Measurements from ENCODE around the gene AMBN. TPM values are rescaled to one million over a fixed set of nuclear protein-coding genes. Genes with fewer than 3 reads are reported as not detected.

AMBN gene
- total RNA-seq, 1 donor from 2014 or later: not detected

- Mint-ChIP-seq H3K4me1 (ENCODE audit: unreplicated experiment) (no peaks in the 10 kb centered on the region), H3K27me3 (ENCODE audit: unreplicated experiment) (peaks cover 1% of the 10 kb centered on the region), H3K36me3 (ENCODE audit: low read depth, unreplicated experiment) (no peaks in the 10 kb centered on the region), H3K4me3 (ENCODE audit: unreplicated experiment) (no peak overlapping the region), H3K27ac (ENCODE audit: unreplicated experiment) (no peak overlapping the region), H3K9me3 (ENCODE audit: unreplicated experiment) (no peaks in the 10 kb centered on the region)
- no peak for DNase-seq (ENCODE audit: low spot score)
- TF ChIP-seq, protein P1, sequence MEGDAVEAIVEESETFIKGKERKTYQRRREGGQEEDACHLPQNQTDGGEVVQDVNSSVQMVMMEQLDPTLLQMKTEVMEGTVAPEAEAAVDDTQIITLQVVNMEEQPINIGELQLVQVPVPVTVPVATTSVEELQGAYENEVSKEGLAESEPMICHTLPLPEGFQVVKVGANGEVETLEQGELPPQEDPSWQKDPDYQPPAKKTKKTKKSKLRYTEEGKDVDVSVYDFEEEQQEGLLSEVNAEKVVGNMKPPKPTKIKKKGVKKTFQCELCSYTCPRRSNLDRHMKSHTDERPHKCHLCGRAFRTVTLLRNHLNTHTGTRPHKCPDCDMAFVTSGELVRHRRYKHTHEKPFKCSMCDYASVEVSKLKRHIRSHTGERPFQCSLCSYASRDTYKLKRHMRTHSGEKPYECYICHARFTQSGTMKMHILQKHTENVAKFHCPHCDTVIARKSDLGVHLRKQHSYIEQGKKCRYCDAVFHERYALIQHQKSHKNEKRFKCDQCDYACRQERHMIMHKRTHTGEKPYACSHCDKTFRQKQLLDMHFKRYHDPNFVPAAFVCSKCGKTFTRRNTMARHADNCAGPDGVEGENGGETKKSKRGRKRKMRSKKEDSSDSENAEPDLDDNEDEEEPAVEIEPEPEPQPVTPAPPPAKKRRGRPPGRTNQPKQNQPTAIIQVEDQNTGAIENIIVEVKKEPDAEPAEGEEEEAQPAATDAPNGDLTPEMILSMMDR (IDR thresholded peaks at IDR 0.05; ENCODE audit: unreplicated experiment): no peak
Measured at GRCh38 chr4:70629469-70630090, 37.5 kb downstream of the AMBN start.

- Mint-ChIP-seq H3K9me3 (ENCODE audit: unreplicated experiment) (no peaks in the 10 kb centered on the region), H3K27me3 (ENCODE audit: unreplicated experiment) (peaks cover 1% of the 10 kb centered on the region), H3K4me3 (ENCODE audit: unreplicated experiment) (no peak overlapping the region), H3K4me1 (ENCODE audit: unreplicated experiment) (no peaks in the 10 kb centered on the region), H3K27ac (ENCODE audit: unreplicated experiment) (no peak overlapping the region), H3K36me3 (ENCODE audit: low read depth, unreplicated experiment) (no peaks in the 10 kb centered on the region)
- TF ChIP-seq, protein P1 (IDR thresholded peaks at IDR 0.05; ENCODE audit: unreplicated experiment): no peak
- DNase-seq (ENCODE audit: low spot score): no peak
Measured at GRCh38 chr4:70630162-70630561, 38.1 kb downstream of the AMBN start.

- DNase-seq (ENCODE audit: low spot score): no peak
- Mint-ChIP-seq H3K27ac (ENCODE audit: unreplicated experiment) (no peak overlapping the region), H3K9me3 (ENCODE audit: unreplicated experiment) (no peaks in the 10 kb centered on the region), H3K4me1 (ENCODE audit: unreplicated experiment) (no peaks in the 10 kb centered on the region), H3K4me3 (ENCODE audit: unreplicated experiment) (no peak overlapping the region), H3K27me3 (ENCODE audit: unreplicated experiment) (peaks cover 1% of the 10 kb centered on the region), H3K36me3 (ENCODE audit: low read depth, unreplicated experiment) (no peaks in the 10 kb centered on the region)
- TF ChIP-seq, protein P1 (IDR thresholded peaks at IDR 0.05; ENCODE audit: unreplicated experiment): no peak
Measured at GRCh38 chr4:70632028-70632427, 40.0 kb downstream of the AMBN start.

DNA sequence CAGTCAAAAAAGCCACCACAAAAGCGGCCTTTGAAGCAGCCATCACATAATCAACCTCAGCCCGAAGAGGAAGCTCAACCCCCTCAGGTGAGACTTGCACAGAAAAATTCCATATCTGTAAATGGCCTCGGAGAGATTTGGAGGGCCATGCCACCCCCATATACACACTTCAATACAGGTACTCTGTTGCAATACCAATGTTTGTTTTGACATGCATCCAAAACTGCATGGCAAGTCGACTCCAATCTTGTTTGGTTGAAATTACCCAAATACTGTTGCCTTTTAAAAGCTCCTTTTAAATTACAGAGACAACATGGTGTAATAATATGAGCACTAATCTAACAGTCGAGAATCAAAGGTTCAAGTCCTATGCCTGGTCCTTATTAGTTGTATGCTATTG lies 42.4 kb downstream of the AMBN start:
- Mint-ChIP-seq H3K4me3 (ENCODE audit: unreplicated experiment) (no peak overlapping the region), H3K4me1 (ENCODE audit: unreplicated experiment) (peaks cover 8% of the 10 kb centered on the region), H3K36me3 (ENCODE audit: low read depth, unreplicated experiment) (no peaks in the 10 kb centered on the region), H3K9me3 (ENCODE audit: unreplicated experiment) (no peaks in the 10 kb centered on the region), H3K27ac (ENCODE audit: unreplicated experiment) (no peak overlapping the region), H3K27me3 (ENCODE audit: unreplicated experiment) (no peaks in the 10 kb centered on the region)
- no peak for DNase-seq (ENCODE audit: low spot score)
- TF ChIP-seq, protein P1 (IDR thresholded peaks at IDR 0.05; ENCODE audit: unreplicated experiment): no peak

- no peaks in the 10 kb centered on the region for H3K27me3 Mint-ChIP-seq (ENCODE audit: unreplicated experiment)
- TF ChIP-seq, protein P1 (IDR thresholded peaks at IDR 0.05; ENCODE audit: unreplicated experiment): no peak
- no peak overlapping the region for H3K4me3 Mint-ChIP-seq (ENCODE audit: unreplicated experiment)
- H3K27ac Mint-ChIP-seq (ENCODE audit: unreplicated experiment): no peak overlapping the region
- H3K9me3 Mint-ChIP-seq (ENCODE audit: unreplicated experiment): no peaks in the 10 kb centered on the region
- no peak for DNase-seq (ENCODE audit: low spot score)
- H3K36me3 Mint-ChIP-seq (ENCODE audit: low read depth, unreplicated experiment): no peaks in the 10 kb centered on the region
- peaks cover 15% of the 10 kb centered on the region for H3K4me1 Mint-ChIP-seq (ENCODE audit: unreplicated experiment)
Measured at GRCh38 chr4:70637239-70637913, 45.3 kb downstream of the AMBN start.
